GM21717 (cell line): ENCODE measurements around the gene ZBED4.
"Not testable (repeated sequence)": the region's sequence is repeated elsewhere in the genome, so short reads cannot be mapped to it uniquely, and the experiment has no call there.

Experiments used
- ATAC-seq: cut with Tn5 transposase; IDR thresholded peaks from one replicate; pipeline ENCODE4 v1.9.1; 2021; ENCODE audit warnings: mild to moderate bottlenecking, moderate library complexity; ENCODE audit not compliant: unreplicated experiment

The ZBED4 gene

DNA sequence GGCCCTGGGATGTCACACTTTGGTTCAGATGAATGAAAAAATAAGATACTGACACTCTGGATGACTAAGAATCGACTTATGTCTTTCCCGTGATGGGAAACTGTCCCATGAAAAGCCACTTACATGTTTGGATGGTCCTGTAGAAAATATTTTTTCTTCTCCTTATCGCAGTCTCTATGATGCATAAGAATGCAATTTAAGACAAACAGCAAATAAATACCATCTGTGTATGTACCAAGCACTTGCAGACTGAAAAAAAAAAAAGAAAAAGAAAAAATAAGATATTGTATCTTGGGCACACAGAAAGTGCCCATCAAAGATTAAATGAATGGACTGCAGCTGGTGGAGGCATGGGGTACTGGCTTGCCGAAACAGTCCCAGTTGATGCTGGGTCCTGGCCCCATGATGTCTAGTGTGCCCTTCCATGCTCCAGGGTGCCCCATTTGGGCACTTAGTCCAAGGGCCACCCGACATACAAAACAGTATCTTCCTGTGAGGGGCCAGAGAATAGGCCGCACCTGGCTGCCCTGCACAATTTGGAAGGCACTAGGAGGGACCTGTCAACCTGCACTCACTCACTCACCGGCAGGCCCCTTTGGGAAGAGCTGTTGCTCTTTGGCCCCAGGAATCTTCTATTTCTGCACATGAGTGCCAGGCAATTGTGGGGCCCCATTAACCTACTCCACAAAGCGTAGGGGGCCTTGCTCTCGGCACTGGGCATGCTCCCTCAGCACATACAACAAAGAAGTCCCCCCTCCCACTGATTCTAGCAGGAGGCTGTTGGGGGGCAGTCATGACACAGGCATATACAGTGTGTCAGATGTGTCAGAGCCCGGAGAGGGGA lies 2.5 kb upstream of the ZBED4 start:
- no peak for ATAC-seq

DNA sequence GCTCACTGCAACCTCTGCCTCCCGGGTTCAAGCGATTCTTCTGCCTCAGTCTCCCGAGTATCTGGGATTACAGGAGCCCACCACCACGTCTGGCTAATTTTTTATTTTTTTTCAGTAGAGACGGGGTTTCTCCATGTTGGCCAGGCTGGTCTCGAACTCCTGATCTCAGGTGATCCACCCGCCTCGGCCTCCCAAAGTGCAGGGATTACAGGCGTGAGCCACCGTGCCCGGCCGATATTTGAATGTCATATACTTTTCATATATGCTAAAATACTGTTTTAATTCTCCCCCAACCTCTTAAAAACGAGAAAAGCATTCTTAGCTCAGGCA lies 1.1 kb upstream of the ZBED4 start:
- not testable (repeated sequence) for ATAC-seq

DNA sequence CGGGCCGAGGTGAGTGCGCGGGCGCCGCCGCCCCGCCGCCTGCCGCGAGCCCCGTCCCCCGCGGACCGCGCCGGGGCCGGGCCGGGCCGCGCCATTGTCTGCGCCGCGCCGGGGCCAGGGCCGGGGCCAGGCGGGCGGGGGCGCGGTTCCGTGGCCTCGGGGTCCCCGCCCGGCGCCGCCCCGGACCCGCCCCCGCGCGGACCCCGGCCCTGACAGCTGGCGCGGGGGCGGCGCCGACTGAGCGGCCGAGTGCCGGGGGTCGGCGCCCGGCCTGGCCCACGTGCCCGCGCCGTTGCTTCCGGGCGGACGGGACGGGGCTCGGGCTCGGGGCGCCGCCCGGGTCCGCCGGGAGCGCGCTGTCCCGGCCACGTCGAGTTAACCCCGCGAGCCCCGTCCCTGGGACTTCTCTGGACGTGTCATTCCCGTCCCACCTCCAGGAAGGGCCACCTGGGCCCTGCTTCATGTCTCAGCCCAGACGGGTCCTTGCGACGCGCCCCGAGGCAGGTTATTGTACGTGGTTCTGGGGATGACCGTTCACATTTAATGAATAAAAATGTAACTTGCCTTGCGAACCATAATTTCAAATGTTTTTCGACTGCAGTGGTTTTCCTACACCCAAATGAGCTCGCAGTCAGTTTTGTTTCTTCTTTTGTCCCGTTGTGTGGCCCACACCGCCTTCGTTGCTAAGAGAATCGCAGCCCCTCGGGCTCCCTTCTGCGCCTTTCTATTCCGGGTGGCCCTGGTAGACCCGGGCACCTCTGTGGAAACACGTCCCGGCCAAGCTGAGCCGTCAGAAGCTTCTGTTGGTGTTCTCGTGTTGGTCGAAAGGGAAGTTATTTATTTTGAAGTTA lies 562 bp downstream of the ZBED4 start:
- peak; percentile 6 for ATAC-seq

- no peak for ATAC-seq
Observed at GRCh38 chr22:49855251-49855911, 1.7 kb downstream of the ZBED4 start.

DNA sequence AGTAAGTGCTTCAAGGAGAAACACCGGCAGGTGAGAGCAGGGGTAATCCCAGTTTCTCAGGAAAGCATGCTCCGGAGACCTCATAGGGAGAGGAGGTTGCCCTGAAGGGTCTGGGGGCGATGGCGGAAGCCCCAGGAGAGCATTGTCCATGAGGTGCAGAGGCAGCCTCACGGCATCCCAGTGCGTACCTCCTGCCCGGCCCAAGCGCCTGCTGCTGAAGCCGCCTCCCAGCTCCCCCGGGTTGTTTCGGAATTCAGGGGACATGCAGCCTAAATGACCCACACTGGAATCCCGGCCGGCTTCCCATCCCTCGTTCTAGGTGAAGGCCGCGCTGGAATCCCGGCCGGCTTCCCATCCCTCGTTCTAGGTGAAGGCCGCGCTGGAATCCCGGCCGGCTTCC lies 2.7 kb downstream of the ZBED4 start:
- ATAC-seq: no peak

- ATAC-seq: no peak
Observed at GRCh38 chr22:49856766-49857618, 3.3 kb downstream of the ZBED4 start.

GRCh38 chr22:49858827-49859226 lies 5.2 kb downstream of the ZBED4 start:
- no peak for ATAC-seq

DNA sequence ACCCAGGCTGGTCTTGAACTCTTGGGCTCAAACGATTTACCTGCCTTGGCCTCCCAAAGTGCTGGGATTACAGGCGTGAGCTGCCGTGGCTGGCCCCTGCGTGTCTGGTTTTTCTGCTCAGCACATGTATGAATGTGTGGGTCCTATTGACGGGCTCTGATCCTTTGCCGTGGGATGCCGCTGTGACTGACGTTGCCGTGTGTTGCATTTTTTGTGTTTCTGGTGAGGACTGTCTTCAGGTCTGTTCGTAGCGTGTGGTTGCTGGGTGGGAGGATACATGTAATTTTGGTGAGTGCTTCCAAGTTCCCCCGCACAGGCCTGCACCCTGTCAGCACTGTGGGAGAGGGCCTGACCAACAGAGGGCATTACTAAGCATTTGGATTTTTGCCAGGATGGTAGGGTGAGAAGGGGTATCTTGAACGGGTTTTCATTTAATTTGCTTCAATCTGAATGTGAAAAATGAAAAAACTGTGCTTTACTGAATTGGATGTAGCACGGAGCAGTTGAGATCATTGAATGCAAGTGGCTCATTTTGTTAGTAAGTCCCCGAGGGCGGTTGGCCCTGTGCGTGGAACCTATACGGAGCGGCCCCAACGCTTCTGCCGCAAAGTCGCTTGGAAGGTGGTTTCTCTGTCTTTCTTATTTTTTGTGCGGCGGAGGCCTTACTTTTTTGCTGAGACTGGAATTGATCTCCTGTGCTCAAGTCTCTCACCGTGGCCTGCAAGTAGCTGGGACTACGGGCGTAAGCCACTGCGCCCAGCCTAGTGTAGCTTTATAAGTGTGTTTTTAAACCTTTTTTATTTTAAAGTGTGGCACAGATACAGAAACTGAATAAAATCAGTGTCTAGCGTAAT lies 8.2 kb downstream of the ZBED4 start:
- ATAC-seq: no peak

- ATAC-seq: no peak
Observed at GRCh38 chr22:49862496-49862776, 8.8 kb downstream of the ZBED4 start.

GRCh38 chr22:49863931-49864330 lies 10.3 kb downstream of the ZBED4 start:
- no peak for ATAC-seq

DNA sequence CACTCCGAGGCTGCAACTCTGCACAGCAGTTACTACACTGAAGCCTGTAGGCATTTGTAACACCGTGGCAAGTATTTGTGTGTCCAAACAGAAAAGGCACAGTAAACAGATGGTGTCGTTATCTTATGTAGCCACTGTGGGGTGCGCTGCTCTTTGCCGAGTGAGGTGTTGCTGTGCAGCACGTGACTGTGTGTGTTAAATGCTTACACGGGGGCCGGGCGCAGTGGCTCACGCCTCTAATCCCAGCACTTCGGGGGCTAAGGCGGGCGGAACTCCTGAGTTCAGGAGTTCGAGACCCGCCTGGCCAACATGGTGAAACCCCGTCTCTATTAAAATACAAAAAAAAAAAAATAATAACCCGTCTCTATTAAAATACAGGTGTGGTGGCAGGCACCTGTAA lies 11.5 kb downstream of the ZBED4 start:
- no peak for ATAC-seq

DNA sequence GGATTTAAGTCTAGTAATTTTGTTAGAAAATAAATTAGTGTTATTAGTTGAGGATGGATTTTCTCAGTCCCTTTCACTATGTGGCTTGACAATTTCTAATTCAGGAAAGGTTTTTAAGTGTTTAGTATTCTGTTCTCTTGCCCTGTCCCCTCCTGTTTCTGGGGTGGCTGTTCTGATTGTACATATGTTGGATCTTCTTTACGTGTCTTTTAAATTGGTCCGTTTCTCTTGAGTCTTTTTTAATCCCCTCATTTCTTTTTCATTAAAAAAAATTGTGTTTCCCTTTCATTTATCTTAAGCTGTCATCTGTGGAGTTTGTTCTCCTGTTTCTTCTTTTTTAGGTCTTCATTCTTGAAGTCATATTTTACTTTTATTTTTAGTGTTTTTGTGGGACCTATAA lies 12.5 kb downstream of the ZBED4 start:
- ATAC-seq: no peak

GRCh38 chr22:49866646-49867045 lies 13.0 kb downstream of the ZBED4 start:
- no peak for ATAC-seq

- no peak for ATAC-seq
Observed at GRCh38 chr22:49867303-49868265, 13.9 kb downstream of the ZBED4 start.

DNA sequence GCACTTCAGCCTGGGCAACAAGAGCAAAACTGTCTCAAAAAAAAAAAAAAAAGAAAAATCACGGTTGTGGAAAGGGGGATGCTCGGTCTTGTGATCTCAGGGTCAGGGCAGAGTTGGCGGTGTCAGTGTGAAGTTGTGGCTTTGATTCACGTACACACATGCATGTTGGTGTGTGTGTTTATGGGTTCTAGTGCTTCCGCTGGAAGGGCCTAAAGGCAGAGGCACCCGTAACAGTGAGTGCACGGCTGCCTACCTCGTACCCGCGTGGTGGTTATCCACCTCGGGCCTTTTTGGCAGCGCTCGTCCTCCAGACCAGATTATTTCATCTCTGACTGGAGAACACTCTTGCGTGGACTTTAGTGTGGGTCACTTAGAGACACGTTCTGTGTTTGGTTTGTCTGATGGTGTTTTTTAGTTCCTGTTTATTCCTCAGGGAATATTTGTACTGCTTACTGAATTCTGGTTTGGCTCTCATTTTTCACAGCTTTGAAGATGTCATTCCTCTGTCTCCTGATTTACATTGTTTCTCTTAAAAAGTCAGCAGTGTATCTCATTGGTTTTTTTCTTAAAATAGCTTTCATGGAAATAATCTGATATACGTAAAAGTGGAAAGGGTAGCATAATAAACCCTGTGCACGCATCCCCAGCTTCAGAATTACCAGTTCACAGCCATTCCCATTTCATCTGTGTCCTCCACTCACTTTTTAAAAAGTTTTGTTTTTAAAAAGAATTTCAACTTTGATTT lies 15.6 kb downstream of the ZBED4 start:
- ATAC-seq: no peak

- no peak for ATAC-seq
Observed at GRCh38 chr22:49869845-49870712, 16.4 kb downstream of the ZBED4 start.

DNA sequence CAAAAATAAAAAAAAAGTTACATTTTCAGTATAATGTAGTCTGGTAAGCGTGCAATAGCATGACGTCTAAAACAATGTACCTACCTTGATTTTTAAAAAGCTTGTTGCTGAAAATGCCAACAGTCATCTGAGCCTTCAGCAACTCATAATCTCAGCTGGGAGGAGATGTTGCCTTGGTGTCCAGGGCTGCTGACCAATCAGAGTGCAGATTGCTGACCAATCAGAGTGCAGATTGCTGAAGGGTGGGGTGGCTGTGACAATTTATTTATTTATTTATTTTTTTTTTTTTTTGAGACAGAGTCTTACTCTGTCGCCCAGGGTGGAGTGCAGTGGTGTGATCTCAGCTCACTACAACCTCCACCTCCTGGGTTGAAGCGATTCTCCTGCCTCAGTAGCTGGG lies 17.8 kb downstream of the ZBED4 start:
- ATAC-seq: no peak
